IPS DF 4.7 (cell line): ENCODE data around the gene GUCD1.

Experiments
- DNase-seq: peaks from one replicate; pipeline ENCODE4 v3.0.0-alpha.2; 2013; ENCODE audit warnings: low spot score; ENCODE audit errors: extremely low read depth

The GUCD1 gene

DNA sequence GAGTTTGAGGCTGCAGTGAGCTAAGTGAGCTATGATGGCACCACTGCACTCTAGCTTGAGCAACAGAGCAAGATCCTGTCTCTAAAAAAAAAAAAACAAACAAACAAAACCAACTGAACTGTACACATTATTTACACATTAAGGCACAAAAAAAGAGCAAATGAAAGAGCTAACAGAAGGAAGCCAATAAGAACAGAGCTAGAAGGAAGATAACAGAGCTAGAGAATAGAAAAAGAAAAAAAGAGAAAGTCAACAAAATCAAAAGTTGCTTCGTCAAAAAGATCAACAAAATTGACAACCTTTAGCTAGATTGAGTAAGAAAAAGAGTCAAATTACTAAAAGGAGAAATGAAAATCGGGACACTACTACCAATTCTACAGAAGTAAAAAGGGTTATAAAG lies 25.0 kb downstream of the GUCD1 start:
- no peak for DNase-seq

DNA sequence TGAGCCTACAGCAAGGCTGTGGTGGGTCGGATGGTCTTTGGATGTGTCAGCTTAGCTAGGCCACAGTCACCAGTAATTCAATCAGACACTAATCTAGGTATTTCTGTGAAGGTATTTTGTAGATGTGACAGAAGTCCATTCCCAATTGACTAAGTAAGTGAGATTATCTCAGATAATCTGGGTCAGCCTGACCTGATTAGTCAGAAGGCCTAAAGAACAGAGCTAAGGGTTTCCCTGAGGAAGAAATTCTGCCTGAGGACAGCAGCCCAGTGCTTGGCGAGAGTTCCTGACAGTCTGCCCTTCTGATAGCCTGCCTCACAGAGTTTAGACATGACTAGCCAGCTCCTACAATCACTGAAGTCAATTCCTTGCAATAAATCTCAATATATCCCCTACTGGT lies 28.7 kb downstream of the GUCD1 start:
- DNase-seq = no peak

- DNase-seq = no peak
Measured at GRCh38 chr22:24525416-24526037, 29.4 kb downstream of the GUCD1 start.

DNA sequence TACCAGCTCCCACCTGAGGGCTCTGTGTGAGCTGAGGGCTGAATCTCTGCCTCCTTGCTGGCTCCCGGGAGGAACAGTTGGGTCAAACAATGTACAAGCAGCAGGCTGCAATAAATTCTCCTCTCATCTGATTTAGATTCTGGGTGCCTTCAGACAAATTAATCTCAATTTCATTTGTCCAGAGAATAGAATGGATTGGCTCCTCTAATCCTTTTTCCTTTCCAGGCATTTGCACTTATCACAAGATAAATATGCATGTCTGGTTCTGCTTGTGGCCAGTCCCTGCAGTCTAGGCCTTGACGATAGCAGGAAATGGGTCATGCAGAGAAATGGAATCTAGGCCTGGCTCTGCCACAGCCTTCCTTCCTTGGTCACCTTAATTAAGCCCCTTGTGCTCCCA lies 31.1 kb downstream of the GUCD1 start:
- DNase-seq = no peak

GRCh38 chr22:24521791-24522245 lies 33.1 kb downstream of the GUCD1 start:
- no peak for DNase-seq

DNA sequence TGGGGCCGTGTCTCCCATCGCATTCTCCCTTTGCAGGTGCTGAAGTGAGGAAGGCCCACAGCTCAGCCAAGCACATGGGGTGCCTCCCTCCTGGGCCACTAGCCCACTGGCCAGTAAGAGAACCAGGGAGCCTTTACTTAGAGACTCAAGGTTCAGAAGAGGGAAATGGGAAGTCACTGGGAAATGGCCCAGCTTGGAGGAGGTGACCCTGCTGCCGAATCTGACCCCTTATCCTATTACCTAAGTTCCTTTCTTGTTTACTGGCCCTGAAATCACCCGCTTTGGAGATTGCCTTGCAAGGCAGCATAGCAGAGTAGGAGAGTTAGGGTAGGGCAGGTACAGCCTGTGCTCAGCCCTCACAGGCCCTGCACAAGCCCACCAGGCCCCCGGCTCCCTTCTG lies 35.4 kb downstream of the GUCD1 start:
- no peak for DNase-seq

DNA sequence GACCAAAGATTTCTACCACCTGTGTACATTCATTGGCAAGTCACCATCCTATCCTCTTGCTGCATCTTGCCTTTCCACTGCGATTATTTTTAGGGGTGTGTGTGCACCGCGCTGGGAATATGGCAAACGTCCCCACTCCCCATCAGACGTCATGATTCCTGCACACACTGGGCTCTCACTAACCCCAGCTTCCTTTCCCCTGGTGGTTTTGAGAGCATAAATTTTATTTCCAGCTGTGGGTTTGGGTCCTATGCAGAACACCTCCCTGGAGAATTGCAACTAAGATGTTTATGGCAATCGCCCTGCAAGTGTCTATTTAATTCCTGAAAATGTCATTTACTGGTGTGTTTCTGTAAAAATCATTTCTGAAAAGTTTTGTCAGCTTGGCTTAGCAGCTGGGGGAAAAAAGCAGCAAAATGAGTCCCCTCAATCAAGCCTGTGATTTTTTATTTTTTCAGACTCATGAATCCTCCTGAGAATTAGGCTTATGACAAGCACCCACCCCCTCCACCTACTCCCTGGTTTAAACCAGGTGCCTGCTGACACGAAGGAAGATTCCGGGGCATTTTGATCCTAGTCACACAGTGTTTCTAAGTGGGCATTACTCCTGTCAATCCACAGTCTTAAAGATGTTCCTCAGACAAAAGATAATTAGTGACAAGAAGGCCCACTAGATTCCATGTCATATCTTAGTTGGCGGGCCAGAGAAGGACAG lies 36.0 kb downstream of the GUCD1 start:
- no peak for DNase-seq

DNA sequence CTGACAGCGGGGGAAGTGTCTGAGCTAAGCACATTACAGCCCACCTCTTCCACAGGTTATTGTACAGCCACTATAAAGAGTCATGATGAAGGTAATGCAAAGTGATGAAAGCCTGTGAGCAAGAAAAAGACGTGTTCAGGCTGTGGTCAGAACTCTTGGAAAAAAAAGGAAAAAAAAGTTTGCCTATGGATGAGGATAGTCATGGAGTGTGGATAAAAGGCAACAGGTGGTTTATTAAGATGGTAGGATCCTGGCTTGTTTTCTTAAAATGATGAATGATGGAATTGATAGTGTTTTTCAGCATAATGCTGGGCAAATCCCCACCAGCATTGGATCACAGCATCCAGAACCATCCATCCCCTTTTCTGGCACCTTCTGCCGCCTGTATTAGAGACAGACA lies 36.7 kb downstream of the GUCD1 start:
- no peak for DNase-seq

GRCh38 chr22:24517446-24517845 lies 37.5 kb downstream of the GUCD1 start:
- DNase-seq = no peak

DNA sequence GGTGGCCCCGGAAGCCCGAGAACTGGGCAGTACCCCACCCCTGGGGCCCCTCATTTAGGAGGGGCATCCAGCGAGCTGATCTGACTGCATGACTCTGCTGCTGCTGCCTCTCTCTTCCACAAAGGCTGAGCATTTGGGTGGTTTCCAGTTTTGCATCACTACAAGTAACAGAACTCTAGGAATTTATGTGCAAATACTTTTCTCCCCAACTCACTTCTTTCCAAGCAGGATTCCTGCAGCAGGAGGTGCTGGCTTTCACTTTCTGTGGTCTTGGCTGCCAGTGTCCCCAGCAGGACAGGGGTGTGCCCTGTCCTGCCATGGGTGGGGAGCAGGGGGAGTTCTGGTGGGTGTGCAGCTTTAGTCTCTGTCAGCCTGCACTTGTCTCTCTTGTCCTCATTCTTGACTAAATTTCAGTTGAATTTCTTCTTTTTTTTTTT lies 38.6 kb downstream of the GUCD1 start:
- DNase-seq = no peak

DNA sequence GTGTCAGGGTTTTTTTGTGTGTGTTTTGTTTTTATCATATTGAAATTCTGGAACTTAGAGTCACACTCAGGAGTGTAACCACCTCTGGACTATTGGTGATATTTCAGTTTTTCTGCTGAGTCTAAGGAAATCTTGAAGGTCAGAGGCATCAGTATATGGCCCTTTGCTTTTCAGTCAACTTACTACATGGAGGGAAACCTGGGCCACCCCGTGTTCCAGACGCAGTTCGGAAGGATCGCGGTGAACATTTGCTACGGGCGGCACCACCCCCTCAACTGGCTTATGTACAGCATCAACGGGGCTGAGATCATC lies 40.0 kb downstream of the GUCD1 start:
- no peak for DNase-seq

GRCh38 chr22:24514241-24515026 lies 40.5 kb downstream of the GUCD1 start:
- no peak for DNase-seq

- no peak for DNase-seq
Measured at GRCh38 chr22:24513378-24514240, 41.3 kb downstream of the GUCD1 start.

DNA sequence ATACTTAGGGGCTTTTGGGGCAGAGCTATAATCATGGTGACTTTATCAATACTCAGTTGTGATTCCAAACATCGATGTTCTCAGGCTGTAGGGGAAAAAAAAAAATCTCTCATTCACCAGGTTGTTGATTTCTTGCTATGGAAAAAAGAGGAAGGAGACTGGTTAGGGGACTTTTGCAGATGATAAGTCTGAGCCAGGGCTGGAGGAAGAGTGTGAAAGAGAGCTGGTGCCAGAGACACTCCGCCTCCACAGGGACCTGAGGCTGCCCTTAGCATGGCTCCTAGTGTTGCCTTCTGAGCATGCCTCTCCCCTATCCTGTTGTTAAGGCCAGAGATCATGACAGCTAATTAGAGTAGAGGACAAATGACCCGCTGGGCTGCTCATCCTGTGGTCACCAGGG lies 42.9 kb downstream of the GUCD1 start:
- no peak for DNase-seq

DNA sequence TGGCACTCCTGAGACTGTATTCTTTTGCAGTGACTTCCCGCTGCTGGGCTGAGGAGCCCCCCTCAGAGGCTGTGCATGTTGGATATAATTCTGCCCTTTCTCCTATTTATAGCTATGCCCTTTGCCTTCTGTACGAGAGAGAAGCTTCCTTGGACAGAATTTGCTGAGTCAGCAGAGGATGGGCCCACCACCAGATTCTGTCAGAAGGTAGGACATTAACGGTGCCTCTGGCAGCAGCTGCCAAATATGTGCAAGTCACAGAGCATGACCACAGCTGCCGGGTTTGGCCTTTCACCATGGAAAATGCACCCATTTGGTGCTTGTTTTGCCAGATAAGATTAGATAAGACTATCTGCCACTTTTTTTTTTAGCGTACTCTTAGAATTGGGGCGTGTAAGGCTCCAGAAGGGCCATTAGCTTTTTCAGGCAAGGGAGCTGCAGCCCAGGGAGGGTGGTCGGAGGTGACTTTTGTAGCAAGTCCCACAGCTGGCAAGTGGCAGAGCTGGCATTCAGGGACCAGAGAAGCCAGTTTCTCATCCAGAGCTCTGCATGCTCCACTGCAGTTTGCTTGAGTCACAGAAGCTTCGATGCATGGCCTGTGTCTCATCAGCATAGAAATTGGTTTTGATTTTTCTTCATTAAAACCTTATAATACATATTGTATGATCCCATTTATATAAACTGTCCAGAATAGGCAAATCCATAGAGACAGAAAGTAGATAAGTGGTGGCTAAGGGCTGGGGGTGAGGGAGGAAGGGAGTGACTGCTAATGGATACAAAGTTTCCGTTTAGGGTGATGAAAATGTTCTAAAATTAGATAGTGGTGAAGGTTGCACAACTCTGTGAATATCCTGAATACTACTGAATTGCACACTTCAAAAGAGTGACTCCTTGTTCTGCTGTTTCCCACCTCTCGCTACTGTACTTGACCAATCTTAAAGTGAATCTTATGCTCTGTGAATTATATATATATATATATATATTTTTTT lies 44.0 kb downstream of the GUCD1 start:
- DNase-seq = no peak

GRCh38 chr22:24507716-24508115 lies 47.2 kb downstream of the GUCD1 start:
- no peak for DNase-seq

DNA sequence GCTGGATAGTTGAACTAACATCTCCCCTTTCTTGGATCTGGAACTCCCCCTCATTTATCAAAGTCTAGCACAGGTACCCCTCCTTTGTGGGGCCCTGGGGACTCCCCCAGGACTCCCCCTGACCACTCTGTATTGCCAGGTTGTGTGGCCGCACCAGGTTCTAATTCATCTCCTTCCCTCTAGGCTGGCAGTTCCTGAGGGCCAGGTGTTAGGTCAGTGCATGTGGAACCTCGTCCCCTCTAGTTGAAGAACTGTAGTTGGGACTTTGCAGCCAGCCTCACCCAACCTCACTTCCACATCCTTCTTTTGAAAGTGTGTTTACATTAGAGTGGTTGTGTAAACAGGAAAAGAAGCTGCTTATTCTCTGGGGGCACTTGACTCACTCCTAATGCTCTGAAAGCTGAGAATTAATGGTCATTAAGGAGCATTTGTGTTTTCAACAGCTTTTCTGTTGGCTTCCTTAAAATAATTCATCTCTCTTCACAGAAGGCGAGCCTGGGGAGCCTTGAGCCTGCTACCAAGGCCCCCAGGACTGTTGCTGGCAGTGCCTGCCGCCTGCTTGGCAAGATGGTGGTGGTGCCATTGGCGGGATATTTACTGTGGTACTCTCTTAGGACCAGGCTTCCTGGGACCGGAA lies 48.0 kb downstream of the GUCD1 start:
- DNase-seq = no peak

DNA sequence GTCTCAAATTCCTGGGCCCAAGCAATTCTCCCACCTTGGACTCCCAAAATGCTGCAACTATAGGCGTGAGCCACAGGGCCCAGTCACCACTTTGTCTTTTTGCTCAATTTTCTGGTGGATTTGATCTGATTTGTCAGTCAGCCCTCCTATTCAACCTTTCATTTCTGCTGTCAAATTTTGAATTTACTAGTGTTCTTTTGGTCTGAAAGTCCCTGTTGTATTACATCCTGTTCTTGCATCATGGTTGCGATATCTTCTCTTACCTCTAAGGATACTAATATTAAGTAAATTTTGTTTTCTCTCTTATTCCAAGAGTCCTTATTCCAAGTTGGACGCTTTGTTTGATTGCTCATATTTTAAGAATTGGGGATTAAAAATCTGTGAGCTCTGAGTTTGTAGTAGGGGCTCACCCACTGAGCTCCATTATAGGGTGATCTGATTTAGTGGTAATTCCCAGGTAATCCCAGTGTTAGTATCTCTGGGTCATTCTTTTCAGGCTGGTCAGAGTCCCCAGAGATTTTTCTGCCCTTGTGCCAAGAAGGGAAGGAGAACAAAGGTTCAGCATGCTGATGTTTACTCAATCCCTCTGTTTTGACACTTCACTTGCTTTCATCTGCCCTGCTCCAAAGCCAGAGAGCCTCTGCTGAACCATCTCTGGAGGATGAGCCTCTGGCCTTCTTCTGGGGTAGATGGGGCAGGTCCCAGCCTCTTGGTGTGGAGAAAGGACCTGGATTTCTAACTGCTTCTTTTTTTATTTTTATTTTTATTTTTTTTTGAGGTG lies 49.8 kb downstream of the GUCD1 start:
- no peak for DNase-seq

- DNase-seq = no peak
Measured at GRCh38 chr22:24504540-24504939, 50.4 kb downstream of the GUCD1 start.
